OCI-LY7 (cell line): ENCODE measurements around the gene NEK2.
"Not testable (repeated sequence)": the region's sequence is repeated elsewhere in the genome, so short reads cannot be mapped to it uniquely, and the experiment has no call there.

Source experiments
- EZH2phosphoT487 ChIP-seq: fragments of 200-600 bp; sonication (generic); IDR thresholded peaks from 2 replicates; pipeline ENCODE4 v1.6.1; 2018; ENCODE audit warnings: low read depth, borderline replicate concordance, mild to moderate bottlenecking, mixed run types, antibody characterized with exemption, low read length, moderate library complexity, mixed read lengths
- TF ChIP-seq, protein P1 (sequence below): fragments of 200-600 bp; sonication (generic); conservative IDR thresholded peaks from 2 replicates; pipeline ENCODE4 v1.5.1; 2014; ENCODE audit warnings: mild to moderate bottlenecking, antibody characterized with exemption, low read length, moderate library complexity, mixed read lengths

GRCh38 chr1:211645601-211646000, 29.8 kb downstream of the NEK2 start:
- TF ChIP-seq, protein P1, sequence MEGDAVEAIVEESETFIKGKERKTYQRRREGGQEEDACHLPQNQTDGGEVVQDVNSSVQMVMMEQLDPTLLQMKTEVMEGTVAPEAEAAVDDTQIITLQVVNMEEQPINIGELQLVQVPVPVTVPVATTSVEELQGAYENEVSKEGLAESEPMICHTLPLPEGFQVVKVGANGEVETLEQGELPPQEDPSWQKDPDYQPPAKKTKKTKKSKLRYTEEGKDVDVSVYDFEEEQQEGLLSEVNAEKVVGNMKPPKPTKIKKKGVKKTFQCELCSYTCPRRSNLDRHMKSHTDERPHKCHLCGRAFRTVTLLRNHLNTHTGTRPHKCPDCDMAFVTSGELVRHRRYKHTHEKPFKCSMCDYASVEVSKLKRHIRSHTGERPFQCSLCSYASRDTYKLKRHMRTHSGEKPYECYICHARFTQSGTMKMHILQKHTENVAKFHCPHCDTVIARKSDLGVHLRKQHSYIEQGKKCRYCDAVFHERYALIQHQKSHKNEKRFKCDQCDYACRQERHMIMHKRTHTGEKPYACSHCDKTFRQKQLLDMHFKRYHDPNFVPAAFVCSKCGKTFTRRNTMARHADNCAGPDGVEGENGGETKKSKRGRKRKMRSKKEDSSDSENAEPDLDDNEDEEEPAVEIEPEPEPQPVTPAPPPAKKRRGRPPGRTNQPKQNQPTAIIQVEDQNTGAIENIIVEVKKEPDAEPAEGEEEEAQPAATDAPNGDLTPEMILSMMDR, result not testable (repeated sequence)
- TF ChIP-seq EZH2phosphoT487, result not testable (repeated sequence)
